ENCODE measurements around the gene FAM47E. TPM values are rescaled to one million over a fixed set of nuclear protein-coding genes. Genes with fewer than 3 reads are reported as not detected.
A peak's percentile ranks its signal among the peaks of the same experiment; 100 is the strongest.

Gene FAM47E
- total and polyA plus RNA-seq, 2 of the 13 experiments (the other 11 are each of a cell fraction or from before 2014, with no cell fraction given), result 0.33 to 0.66 TPM

DNA sequence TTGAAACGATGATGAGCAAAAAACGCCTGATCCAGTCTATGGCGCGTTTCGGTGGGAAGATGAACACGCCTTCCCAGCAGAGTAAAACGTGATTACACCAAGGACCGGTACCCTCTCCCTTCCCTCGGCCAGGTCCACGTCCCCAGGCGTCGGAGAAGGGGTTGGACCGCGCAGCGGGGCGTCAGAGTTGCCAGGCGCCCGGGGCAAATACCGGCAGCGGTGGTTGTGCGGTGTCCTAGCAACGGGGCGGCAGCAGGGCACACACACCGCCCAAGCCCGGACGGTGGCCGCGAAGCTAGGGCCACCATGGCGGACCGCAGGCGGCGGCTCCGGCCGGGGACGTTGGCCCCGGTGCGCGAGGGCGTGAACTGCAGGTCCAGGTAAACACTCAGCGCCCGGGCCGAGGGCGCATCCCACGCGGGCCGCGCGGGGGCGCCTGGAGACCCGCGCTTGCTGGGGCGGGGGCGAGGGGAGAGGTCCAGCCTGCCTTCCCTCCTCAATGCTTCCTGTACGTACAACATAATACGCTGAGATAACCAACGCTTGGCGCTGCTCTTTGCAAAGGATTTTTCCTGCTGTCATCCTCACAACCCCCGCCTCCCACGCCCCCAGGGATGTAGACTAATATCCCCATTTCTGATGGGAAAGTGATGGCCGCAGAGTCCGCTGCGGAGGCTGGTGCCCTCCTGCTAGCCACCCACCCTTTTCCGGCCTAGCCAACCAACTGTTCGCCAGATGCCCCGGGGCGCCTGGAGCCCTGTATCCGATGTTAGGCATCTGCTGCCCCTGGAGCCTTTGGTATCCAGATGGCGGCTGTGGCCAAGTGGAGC, at the start of gene FAM47E (continued):
- TF ChIP-seq, protein P1, sequence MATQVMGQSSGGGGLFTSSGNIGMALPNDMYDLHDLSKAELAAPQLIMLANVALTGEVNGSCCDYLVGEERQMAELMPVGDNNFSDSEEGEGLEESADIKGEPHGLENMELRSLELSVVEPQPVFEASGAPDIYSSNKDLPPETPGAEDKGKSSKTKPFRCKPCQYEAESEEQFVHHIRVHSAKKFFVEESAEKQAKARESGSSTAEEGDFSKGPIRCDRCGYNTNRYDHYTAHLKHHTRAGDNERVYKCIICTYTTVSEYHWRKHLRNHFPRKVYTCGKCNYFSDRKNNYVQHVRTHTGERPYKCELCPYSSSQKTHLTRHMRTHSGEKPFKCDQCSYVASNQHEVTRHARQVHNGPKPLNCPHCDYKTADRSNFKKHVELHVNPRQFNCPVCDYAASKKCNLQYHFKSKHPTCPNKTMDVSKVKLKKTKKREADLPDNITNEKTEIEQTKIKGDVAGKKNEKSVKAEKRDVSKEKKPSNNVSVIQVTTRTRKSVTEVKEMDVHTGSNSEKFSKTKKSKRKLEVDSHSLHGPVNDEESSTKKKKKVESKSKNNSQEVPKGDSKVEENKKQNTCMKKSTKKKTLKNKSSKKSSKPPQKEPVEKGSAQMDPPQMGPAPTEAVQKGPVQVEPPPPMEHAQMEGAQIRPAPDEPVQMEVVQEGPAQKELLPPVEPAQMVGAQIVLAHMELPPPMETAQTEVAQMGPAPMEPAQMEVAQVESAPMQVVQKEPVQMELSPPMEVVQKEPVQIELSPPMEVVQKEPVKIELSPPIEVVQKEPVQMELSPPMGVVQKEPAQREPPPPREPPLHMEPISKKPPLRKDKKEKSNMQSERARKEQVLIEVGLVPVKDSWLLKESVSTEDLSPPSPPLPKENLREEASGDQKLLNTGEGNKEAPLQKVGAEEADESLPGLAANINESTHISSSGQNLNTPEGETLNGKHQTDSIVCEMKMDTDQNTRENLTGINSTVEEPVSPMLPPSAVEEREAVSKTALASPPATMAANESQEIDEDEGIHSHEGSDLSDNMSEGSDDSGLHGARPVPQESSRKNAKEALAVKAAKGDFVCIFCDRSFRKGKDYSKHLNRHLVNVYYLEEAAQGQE (IDR thresholded peaks at IDR 0.05; ENCODE audit: borderline replicate concordance in 1 of 2, low read depth in 1 of 2, low read length in 2 of 2), result peak in 1 of 2 experiments; percentile 12; a peak in 1 of 4 replicates
- TF ChIP-seq TBX2 (CRISPR knock-in tag; IDR thresholded peaks at IDR 0.05; ENCODE audit: borderline replicate concordance), result peak; percentile 85; the same call in 1 of the 2 replicates
- no peak for TF ChIP-seq ZNF674 (CRISPR knock-in tag; IDR thresholded peaks at IDR 0.05; ENCODE audit: low read depth)
- peak; percentile 30; the same call in 1 of the 2 replicates for TF ChIP-seq CREB1 (IDR thresholded peaks at IDR 0.05)
- no peak for TF ChIP-seq CREB1 (CRISPR knock-in tag; IDR thresholded peaks at IDR 0.05)
- TF ChIP-seq MEF2D (CRISPR knock-in tag; IDR thresholded peaks at IDR 0.05), result no peak
- peak; percentile 57 for TF ChIP-seq IRF9 (CRISPR knock-in tag; IDR thresholded peaks at IDR 0.05; ENCODE audit: borderline replicate concordance)
- peak; percentile 46; the same call in 1 of the 2 replicates for TF ChIP-seq HIC2 (CRISPR knock-in tag; IDR thresholded peaks at IDR 0.05; ENCODE audit: low read depth)
- no peak for TF ChIP-seq ZNF878 (CRISPR knock-in tag; IDR thresholded peaks at IDR 0.05)
- TF ChIP-seq SRSF4 (IDR thresholded peaks at IDR 0.05; ENCODE audit: low read depth, low read length, poor library complexity, severe bottlenecking), result no peak
- no peak for TF ChIP-seq ATF6 (CRISPR knock-in tag; conservative IDR thresholded peaks at IDR 0.05)
- no peak for TF ChIP-seq TCF12 (IDR thresholded peaks at IDR 0.05)
- peak; percentile 76 for TF ChIP-seq TCF12 (CRISPR knock-in tag; IDR thresholded peaks at IDR 0.05)
- TF ChIP-seq NR2F6 (IDR thresholded peaks at IDR 0.05), result no peak
- TF ChIP-seq NR2F6 (CRISPR knock-in tag; IDR thresholded peaks at IDR 0.05), result 0 out of 2 replicates have a peak, but pooled peaks have one; percentile 58
